ELF-1 (cell line): ENCODE data around the gene MUC5AC.

Experiments used
- DNase-seq: peaks from one replicate; pipeline ENCODE4 v3.0.0-alpha.2; 2016; ENCODE audit warnings: low read depth, low spot score

The MUC5AC gene

GRCh38 chr11:1120532-1121330, 37.0 kb upstream of the MUC5AC start:
- no peak for DNase-seq

GRCh38 chr11:1121331-1121812, 36.4 kb upstream of the MUC5AC start:
- no peak for DNase-seq

DNA sequence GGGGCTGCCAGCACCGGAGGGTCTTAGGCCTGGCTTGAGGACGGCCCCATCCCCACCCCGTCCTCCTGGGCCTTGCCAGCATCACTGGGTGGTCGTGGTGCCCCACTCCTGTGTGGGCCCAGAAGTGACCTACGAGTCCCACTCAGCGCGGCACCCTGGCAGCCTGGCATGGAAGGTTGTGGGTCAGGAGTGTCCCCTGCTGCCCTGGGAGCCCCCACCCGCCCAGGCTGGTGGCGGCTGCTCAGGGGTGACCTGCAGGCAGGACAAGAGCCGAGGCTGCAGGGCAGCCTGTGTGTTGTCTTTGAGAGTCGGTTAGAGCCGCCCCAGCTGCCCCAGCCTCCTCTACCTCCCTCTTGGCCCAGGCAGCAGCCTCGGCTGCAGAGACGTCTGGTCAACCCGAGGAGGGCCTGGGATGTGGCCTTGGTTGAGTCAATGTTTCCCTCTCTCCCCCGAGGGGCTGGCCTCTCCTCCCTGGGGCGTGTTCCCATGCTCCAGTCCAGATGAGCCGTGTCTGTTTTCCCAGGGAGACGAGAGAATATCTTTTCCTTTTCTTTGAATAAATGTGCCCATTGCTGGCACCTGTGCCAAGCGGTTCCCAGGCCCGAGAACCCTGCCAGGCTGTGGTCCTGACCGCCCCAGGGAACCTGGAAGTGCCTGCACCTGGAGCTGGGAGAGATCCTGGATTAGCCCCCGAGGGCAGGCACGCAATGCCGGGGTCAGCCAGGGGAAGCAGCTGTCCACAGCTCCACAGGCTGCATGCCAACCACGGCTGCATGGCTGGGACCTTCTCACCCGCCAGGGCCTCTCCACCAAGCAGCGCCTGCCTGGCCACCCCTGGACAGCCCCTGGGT, 35.7 kb upstream of the MUC5AC start:
- no peak for DNase-seq

DNA sequence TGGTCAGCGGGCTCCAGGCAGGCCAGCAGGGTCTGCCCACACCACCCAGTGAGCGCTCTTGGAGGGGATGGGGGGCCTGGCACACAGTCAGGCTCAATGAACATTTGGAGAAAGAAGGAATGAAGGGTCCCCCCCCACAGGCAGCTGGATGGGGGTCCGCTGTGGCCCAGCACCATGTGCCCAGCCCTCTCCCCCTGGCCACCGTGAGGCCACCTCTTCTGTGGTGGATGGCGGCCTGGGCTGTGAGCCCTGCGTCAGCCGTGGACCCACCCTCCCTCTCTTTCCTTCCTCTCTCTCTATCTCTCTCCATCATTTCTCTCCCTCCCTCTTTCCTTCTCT, 35.1 kb upstream of the MUC5AC start:
- DNase-seq = no peak

DNA sequence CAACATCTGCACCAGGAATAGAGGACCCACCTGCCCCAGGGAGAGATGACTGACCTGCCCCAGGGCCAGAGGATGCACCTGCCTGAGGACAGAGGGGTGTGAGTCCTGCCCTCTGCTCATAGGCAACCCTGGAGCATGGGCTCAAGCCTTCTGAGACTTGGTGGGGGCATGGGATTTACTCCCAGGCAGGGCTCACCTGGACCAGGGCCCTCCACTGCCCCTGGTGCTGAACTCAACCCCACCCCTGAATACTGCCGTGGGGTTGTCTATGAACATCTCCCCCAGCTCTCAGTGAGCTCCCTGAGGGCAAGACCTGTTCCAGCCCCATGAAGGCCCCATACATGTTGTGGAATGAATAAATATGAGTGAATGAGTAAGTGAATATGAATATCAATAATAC, 33.8 kb upstream of the MUC5AC start:
- no peak for DNase-seq

DNA sequence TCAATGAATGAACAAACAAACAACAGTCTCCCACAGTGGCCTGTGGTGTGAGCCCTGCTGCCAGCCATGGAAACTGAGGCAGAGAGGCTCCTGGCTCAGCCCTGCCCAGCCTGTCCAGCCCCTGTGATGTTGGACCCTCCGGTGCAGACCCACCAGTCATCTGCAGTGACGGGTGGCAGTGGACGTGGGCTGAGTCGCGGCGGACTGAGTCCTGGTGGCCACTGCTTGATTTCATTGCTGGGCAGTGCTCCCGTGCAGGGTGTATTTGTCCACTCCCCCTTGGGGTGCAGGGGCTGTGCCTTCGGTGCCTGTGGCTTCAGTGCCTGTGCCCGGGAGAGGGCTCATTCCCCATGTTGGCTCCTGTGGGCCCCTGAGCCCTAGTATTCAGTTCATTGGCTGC, 31.9 kb upstream of the MUC5AC start:
- DNase-seq = no peak

DNA sequence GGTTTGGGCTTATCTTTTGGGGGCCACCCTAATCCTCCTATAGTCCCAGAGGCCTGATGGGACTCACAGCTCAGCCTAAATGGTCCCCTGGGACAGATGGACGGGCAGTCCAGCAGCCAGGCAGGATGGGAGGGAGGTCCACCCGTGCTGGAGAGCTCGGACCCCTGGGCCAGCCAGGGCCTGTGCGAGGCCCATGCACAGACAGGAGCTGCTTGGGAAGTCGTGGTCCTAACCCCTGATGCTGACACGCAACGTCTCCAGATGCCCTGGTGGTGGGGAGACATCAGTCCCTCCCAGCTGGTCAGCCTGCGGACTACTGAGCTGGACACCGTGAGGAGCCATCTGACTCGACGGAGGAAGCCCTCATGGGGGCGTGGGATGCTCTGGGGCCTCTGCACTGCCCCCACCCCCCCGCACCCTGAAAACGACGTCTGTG, 31.2 kb upstream of the MUC5AC start:
- DNase-seq = no peak

DNA sequence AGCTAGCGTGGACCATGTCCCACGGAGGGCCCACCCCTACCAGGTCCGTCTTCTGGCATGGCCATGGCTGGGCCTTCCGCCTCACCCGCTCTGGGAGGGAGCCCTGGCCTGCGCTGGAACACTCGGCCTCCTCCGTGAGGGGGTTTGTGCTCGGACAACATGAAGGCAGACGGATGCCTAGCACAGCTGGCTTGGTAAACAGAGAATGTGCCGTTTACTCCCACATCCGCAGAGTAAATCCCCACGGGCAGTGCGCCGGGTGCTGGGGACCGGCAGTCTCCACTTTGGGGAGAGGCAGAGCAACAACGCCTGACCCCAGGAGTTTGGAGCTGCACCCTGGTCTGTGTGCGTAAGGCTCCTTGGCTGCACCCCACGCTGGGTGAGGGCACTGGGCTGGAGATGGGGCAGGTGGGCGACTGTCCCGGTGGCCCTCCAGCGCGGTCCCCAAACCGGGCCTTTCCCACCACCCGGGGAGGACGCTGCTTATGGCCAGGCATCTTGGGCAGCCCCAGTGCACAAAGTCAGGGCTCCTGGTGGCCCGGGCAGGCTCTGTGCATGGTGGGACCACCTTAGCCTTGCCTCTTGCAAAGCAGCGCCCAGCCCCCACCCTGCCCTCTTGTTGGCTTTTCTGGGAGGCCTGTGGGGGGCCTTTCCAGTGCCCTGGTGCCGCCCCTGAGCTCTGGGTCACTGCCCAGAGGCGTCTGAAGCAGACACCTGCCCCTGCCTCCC, 30.7 kb upstream of the MUC5AC start:
- DNase-seq = no peak

- DNase-seq = no peak
Observed at GRCh38 chr11:1127664-1128162, 30.0 kb upstream of the MUC5AC start.

GRCh38 chr11:1128311-1129142, 29.2 kb upstream of the MUC5AC start:
- DNase-seq = no peak

DNA sequence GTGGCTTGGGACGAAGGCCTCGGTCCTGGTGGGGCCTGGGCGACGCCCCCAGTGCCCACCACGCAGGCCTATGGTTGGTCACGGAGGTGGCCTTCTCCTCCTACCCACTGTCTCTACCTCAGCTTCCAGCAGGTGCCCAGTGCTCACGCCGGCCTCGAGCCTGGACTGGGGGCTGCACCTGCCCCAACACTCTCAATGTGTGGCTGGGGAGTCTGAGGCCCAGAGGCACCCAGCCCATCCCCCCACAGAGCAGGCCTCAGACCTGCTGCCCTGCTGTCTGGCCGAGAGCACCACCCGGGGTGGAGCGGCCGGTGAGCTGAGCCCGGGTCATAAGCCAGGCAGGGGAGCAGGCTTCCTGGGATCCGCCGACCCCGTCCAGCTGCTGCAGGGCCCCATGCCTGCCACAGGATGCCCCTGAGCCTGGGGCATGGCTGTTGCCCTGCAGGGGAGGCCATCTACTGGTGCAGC, 28.6 kb upstream of the MUC5AC start:
- DNase-seq = no peak

GRCh38 chr11:1129611-1130160, 28.1 kb upstream of the MUC5AC start:
- DNase-seq = peak; percentile 21

GRCh38 chr11:1130276-1131032, 27.3 kb upstream of the MUC5AC start:
- no peak for DNase-seq

GRCh38 chr11:1131033-1131911, 26.5 kb upstream of the MUC5AC start:
- no peak for DNase-seq

GRCh38 chr11:1134848-1135445, 22.8 kb upstream of the MUC5AC start:
- DNase-seq = no peak

DNA sequence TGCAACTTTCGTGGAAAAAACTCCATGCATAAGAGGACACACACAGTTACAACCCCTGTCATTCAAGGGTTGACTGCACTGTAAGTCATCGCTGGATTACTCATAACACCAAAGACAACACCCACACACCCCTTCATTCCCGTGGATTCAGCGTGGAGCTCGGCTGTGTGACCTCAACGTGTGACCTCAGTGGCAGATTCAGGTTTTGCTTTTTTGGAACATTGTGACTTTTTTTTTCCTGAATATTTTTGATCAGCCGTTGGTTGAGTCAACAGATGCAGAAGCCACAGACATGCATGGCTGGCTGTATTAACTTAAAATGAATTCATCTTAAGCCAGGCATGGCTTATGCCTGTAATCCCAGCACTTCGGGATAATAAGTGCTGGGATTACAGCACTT, 19.7 kb upstream of the MUC5AC start:
- no peak for DNase-seq

- no peak for DNase-seq
Observed at GRCh38 chr11:1139441-1140083, 18.2 kb upstream of the MUC5AC start.
